Astrocyte (in vitro differentiated cells and primary cell): Measurements from ENCODE around the gene C19orf73.

Experiments
- CTCF ChIP-seq: IDR thresholded peaks from 2 replicates; pipeline ENCODE4 v1.5.1; 2011; ENCODE audit warnings: low read depth, mild to moderate bottlenecking, inconsistent platforms, low read length, moderate library complexity; ENCODE audit not compliant: insufficient read depth
- EZH2 ChIP-seq: IDR thresholded peaks from 2 replicates; pipeline ENCODE4 v1.6.1; 2012; ENCODE audit warnings: mild to moderate bottlenecking, low read length, inconsistent platforms; ENCODE audit not compliant: insufficient read depth

GRCh38 chr19:49145573-49146407 lies 26.8 kb upstream of the C19orf73 start:
- TF ChIP-seq CTCF (peak; percentile 50), EZH2 (no peak)
